Activated CD8-positive, alpha-beta memory T cell treated with anti-CD3 and anti-CD28 coated beads, Interleukin-2, amount 50 U/mL, for 24 hours (primary cell): ENCODE data around the gene BICDL1.
"Not testable (repeated sequence)": the region's sequence is repeated elsewhere in the genome, so short reads cannot be mapped to it uniquely, and the experiment has no call there.

Experiments used
- DNase-seq: peaks from one replicate; pipeline ENCODE4 v3.0.0-alpha.2; 2020; ENCODE audit errors: extremely low read depth

Gene BICDL1

DNA sequence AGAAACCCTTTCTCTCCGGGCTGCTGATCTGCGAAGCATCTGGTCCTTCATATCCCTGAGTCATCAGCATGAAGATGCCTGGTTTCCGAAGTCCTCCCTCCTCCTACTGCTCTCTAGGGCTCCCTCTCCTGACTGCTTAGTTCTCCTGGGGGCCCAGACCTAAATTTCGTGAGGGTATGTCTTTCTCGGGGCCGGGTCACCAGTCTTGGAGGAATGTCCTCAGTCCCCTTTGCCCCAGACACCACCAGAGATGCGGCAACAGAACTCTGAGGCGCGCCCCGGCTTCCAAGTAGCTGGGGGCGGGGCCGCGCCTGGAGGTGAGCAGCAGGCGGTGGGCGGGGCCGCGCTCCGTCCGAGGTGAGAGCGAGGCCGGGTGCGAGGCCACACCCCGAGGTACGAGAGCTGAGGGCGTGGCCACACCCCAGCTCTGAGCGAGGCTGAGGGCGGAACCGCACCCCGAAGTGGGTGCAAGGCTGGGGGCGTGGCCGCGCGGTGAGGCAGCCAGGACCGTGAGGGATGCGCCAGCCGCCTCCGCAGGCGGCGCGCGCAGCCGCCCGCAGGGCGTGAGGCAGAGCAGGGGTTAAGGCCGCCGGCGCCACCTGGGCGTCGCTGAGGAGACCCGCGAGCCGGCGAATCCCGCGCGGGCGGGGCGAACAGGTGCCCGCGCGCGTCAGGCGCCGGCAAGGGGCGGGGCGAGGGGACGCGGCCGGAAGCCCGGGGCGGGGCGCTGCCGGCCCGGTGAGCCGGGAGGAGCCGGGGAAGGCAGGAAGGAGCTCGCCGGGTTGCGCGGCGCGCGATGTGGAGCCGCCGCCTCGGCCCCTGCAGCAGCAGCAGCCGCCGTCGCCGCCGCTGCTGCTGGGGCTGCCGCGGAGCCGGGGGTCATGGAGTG lies at the start of gene BICDL1:
TSS of gene BICDL1 (plus strand) at position 765 of the 889 bp plus-strand sequence. CDS start 633 bp downstream, outside the sequence.
- DNase-seq = peak; percentile 81

GRCh38 chr12:119940897-119941296 lies 48.1 kb upstream of the BICDL1 start:
- DNase-seq = no peak

DNA sequence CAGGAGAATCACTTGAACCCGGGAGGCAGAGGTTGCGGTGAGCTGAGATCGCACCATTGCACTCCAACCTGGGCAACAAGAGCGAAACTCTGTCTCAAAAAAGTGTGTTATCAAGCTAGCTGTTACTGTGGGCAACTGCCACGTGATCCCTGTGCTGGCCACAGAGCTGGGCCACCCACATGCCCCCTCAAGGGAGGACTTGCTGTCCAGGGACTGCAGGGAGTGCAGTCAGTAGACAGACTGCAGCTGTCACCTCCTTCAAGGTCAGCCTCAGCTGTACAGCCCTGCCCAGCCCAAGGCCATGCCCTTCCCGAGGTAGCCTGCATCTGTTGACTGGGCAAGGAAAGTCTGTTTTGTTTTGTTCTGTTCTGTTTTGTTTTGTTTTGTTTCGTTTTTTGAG lies 46.6 kb upstream of the BICDL1 start:
- DNase-seq = no peak

GRCh38 chr12:119946213-119946612 lies 42.8 kb upstream of the BICDL1 start:
- no peak for DNase-seq

DNA sequence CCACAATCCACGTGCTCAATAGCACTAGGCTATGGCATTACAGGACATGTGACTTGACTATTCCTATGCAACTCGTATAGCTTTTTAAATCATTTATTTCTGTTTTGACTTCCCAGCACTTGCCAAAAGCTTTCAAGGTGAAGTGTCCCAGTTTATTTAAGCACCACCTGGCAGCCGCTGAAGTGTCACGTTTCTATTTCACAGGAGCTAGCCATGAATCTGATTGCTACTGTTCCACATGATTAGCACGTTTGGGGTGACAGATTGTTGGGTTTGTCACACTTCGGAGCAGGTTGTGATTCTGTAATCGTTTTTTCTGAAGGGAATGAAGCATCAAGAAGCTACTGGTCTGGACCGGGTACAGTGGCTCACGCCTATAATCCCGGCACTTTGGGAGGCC lies 39.9 kb upstream of the BICDL1 start:
- no peak for DNase-seq

DNA sequence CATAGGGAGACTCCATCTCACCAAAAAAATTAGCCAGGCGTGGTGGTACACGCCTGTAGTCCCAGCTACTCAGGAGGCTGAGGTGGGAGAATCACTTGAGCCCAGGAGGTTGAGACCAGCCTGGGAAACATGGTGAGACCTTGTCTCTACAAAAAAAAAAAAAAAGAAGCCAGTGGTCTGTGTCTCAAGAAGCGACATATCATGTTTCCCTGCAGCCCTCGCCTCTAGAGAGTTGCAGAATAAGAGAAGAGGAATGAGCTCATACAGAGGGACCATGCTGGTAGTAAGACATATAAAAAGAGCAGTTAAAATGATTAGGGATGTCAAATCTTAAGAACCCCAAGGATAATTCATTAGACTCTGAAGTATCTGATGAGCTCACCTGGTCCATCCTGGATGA lies 39.4 kb upstream of the BICDL1 start:
- DNase-seq = no peak

DNA sequence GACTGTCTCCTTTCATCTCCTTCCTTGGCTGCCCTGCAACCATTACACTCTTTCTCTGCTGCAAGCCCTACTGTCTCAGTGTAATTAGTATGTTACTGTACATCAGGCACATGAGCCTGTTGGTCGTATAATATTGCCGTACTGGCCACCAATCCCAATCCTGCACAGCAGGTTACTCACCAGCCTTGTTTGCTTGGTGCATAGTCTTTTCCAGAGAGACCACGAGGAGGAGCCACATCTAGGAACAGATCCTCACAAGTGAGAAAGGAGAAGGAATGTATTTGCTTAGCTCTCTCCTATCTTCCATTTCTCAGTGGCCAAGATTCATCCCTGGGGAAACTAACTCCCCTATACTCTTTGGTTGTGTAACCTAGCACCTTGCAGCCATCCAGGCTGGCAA lies 33.0 kb upstream of the BICDL1 start:
- DNase-seq = no peak

GRCh38 chr12:119957135-119957534 lies 31.9 kb upstream of the BICDL1 start:
- no peak for DNase-seq

- DNase-seq = no peak
Observed at GRCh38 chr12:119959435-119959834, 29.6 kb upstream of the BICDL1 start.

GRCh38 chr12:119964123-119964522 lies 24.9 kb upstream of the BICDL1 start:
- DNase-seq = no peak

GRCh38 chr12:119964929-119965328 lies 24.1 kb upstream of the BICDL1 start:
- DNase-seq = no peak

- no peak for DNase-seq
Observed at GRCh38 chr12:119980242-119980641, 8.8 kb upstream of the BICDL1 start.

DNA sequence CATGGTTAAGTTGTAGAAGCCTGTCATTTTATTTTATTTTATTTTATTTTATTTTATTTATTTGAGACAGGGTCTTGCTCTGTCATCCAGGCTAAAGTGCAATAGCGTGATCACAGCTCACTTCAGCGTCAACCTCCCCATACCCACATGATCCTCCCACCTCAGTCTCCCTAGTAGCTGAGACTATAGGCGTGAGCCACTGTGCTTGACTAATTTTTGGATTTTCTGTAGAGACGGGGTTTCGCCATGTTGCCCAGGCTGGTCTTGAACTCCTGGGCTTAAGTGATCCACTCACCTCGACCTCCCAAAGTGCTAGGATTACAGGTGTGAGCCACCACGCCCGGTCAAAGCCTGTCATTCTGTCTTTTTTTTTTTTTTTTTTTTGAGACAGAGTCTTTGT lies 8.3 kb upstream of the BICDL1 start:
- DNase-seq = not testable (repeated sequence)

DNA sequence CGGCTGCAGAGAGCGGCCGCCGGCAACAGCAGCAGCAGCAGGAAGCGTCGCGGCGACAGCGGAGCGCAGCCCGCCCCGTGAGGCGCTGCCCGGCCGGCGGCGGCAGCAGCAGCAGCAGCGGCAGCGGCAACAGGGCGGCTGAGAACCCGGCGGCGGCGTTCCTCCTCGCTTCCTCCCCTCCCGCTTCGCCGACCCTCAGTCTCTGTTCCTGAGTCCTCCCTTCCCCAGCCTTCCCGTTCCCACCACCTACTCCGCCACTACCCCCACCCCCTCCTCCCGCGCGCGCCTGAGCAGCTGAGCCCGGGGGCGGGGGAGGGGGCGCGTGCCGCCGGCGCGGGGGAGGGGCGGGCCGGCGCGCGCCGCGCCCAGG lies 310 bp downstream of the BICDL1 start:
- DNase-seq = no peak

- no peak for DNase-seq
Observed at GRCh38 chr12:119989731-119990381, 820 bp downstream of the BICDL1 start.

DNA sequence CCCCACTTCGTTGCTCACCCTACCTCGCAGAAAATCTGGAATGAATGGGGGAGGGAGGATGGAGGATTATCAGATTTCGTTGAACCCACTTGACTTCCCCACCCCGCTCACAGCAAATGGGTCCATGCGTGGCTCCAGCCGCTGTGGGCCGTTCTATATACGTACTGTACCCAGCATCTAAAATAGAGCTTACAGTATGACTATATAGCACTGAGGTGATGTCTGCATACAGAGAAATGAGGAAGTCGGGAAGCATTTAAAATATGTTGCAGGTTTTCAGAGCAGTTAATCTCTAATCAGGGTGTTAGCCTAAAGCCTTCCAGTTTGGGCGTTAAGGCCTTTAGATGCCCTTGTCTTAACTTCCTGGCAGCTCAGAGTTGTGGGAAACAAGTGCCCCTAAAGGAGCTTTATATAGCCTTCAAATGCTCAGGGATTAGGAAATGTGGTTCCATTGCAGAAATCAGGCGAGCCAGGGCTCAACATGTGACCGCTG lies 1.4 kb downstream of the BICDL1 start:
- no peak for DNase-seq

GRCh38 chr12:119992129-119992705 lies 3.2 kb downstream of the BICDL1 start:
- no peak for DNase-seq

DNA sequence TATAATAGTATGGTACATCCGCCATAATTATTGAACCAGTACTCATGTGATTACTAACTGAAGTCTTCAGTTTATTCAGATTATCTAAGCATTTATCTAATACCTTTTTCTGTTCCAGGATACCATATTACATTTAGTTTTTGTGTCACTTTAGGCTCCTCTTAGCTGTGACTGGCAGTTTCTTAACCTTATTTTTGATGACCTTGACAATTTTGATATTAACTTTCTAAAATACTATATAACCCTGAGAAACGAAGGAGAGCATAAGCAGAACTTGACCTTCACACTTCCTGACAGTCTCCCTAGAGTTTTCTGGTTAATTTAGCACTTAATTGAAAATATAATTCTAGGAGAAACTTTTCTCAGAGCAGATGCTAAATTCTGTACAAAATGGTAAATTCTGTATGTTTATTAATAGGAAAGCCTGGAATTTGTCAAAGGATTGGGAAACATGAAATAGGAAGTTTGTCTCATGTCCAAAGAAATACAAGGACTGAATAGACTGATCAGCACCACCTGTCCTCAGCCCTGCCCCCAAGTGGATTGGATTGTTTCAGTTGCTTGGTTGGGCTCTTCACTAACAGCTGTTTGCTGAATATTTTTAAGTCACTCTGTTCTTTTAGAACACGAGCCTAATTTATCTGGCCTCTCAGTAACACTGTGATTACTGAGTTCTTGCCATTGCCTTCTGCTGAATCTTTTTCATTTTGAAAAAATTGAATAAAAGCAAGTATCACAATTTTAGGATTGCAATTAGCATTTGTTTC lies 6.0 kb downstream of the BICDL1 start:
- DNase-seq = no peak

- no peak for DNase-seq
Observed at GRCh38 chr12:119996417-119996816, 7.4 kb downstream of the BICDL1 start.

GRCh38 chr12:119998471-119999245 lies 9.6 kb downstream of the BICDL1 start:
- DNase-seq = no peak

GRCh38 chr12:120000556-120000955 lies 11.5 kb downstream of the BICDL1 start:
- DNase-seq = no peak
